ENCODE results near the gene PTPRN2. TPM values are rescaled to one million over a fixed set of nuclear protein-coding genes. Genes with fewer than 3 reads are reported as not detected.
A peak's percentile ranks its signal among the peaks of the same experiment; 100 is the strongest.

Gene PTPRN2
- total and polyA plus RNA-seq, 8 donors, result 4.9 to 136 (median 46.8) TPM

DNA sequence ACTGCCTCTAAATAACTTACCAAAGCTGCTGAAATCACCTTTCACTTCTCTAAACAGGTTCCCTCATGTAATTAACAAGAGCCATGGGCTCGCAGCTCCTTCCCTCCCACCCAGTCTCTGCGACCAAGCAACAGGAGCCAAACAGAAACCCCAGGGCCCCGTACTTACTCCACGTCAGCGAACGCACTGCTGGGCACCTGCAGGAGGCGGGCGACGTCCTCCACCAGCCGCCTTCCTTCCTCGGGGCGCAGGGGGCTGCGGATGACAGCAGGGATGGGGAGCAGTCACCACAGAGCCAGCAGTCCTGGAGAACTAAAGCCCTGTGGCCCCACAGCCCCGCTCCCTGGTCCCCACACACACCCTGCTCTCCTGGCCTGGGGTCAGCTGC lies 477.0 kb downstream of the PTPRN2 start:
- peaks cover 0 to 12% (median 1%) of the 10 kb centered on the region in 4 donors for H3K9me3 ChIP-seq
- peak in 1 of 2 donors; percentile 21 for DNase-seq
- H3K4me3 ChIP-seq, result no peak overlapping the region
- WGBS, 5 donors, result 86 to 94% (median 92%) methylated on average over 12 to 14 of the region's 14 CpGs
- no peaks in the 10 kb centered on the region for H3K27me3 ChIP-seq
- H3K36me3 ChIP-seq, result peaks cover 0 to 9% (median 7%) of the 10 kb centered on the region in 4 donors
- H3K4me1 ChIP-seq, result no peaks in the 10 kb centered on the region
- TF ChIP-seq, protein P1, sequence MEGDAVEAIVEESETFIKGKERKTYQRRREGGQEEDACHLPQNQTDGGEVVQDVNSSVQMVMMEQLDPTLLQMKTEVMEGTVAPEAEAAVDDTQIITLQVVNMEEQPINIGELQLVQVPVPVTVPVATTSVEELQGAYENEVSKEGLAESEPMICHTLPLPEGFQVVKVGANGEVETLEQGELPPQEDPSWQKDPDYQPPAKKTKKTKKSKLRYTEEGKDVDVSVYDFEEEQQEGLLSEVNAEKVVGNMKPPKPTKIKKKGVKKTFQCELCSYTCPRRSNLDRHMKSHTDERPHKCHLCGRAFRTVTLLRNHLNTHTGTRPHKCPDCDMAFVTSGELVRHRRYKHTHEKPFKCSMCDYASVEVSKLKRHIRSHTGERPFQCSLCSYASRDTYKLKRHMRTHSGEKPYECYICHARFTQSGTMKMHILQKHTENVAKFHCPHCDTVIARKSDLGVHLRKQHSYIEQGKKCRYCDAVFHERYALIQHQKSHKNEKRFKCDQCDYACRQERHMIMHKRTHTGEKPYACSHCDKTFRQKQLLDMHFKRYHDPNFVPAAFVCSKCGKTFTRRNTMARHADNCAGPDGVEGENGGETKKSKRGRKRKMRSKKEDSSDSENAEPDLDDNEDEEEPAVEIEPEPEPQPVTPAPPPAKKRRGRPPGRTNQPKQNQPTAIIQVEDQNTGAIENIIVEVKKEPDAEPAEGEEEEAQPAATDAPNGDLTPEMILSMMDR (IDR thresholded peaks at IDR 0.05), result no peak
- TF ChIP-seq POLR2A (IDR thresholded peaks at IDR 0.05), result no peak
- no peak overlapping the region for H3K27ac ChIP-seq
- intact Hi-C loops (cut with DNase I; ENCODE audit: low total_unique reads), result no loop called here

DNA sequence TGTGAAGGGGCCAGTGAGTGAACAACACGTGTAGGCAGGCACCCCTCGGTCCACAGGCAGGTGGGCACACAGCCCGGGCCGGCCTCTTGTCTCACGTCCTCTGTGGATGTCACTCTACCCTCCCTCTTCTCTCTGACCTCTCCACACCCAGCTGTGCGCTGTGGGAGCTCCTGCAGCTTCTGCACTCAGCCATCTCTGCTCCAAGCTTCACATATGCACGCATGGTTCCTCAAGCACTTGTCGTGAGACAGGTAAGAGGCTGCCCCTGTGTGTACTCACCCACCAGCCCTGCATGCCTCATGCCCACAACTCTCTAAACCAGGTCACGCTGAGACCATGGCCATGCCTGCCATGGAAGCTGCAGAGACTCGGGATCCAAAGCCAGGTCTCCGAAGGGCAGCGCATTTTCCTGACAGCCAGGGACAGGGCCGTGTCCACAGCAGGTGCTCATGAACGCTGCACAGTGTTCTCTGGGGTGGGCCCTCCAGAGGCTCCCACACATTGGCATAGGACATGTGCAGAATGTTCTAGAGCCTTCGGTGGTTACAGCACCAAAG lies 477.5 kb downstream of the PTPRN2 start:
- Histone ChIP-seq H3K27ac (no peak overlapping the region), H3K36me3 (peaks cover 0 to 9% (median 7%) of the 10 kb centered on the region in 4 donors), H3K4me1 (no peaks in the 10 kb centered on the region), H3K27me3 (no peaks in the 10 kb centered on the region), H3K9me3 (peaks cover 0 to 12% (median 0%) of the 10 kb centered on the region in 4 donors), H3K4me3 (no peak overlapping the region)
- TF ChIP-seq EP300 (IDR thresholded peaks at IDR 0.05) (no peak), POLR2AphosphoS5 (IDR thresholded peaks at IDR 0.05) (no peak), POLR2A (IDR thresholded peaks at IDR 0.05) (no peak)
- TF ChIP-seq, protein P1 (IDR thresholded peaks at IDR 0.05), result no peak
- peak in 1 of 2 donors; percentile 19 for DNase-seq
- intact Hi-C loops (cut with DNase I; ENCODE audit: low total_unique reads), result no loop called here
- WGBS, 5 donors, result 91 to 93% (median 92%) methylated on average over 11 to 15 of the region's 15 CpGs

DNA sequence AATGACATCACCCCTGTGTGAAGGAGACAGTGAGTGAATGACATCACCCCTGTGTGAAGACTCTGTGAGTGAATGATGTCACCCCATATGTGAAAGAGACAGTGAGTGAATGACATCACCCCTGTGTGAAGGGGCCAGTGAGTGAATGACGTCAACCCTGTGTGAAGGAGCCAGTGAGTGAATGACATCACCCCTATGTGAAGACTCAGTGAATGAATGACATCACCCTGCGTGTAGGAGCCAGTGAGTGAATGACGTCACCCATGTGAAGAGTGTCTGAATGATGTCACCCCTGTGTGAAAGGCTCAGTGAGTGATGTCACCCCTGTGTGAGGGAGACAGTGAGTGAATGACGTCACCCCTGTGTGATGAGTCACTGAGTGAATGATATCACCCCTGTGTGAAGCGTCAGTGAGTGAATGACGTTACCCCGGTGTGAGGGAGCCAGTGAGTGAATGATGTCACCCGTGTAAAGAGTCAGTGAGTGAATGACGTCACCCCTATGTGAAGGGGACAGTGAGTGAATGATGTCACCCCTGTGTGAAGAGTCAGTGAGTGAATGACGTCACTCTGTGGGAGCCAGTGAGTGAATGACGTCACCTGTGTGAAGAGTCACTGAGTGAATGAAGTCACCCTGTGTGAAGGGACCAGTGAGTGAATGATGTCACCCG lies 478.1 kb downstream of the PTPRN2 start:
- Histone ChIP-seq H3K4me3 (no peak overlapping the region), H3K4me1 (no peaks in the 10 kb centered on the region), H3K9me3 (peaks cover 0 to 9% (median 0%) of the 10 kb centered on the region in 4 donors), H3K27me3 (no peaks in the 10 kb centered on the region), H3K27ac (no peak overlapping the region), H3K36me3 (peaks cover 0 to 9% (median 7%) of the 10 kb centered on the region in 4 donors)
- intact Hi-C loops (cut with DNase I; ENCODE audit: low total_unique reads), result no loop called here
- WGBS, 5 donors, result 84 to 88% (median 87%) methylated on average over 12 of the region's 12 CpGs
- TF ChIP-seq POLR2A (IDR thresholded peaks at IDR 0.05), result no peak
- TF ChIP-seq EP300 (IDR thresholded peaks at IDR 0.05), result no peak
- TF ChIP-seq POLR2AphosphoS5 (IDR thresholded peaks at IDR 0.05), result no peak
- TF ChIP-seq, protein P1 (IDR thresholded peaks at IDR 0.05), result no peak
- peak in 1 of 2 donors; percentile 4 for DNase-seq

DNA sequence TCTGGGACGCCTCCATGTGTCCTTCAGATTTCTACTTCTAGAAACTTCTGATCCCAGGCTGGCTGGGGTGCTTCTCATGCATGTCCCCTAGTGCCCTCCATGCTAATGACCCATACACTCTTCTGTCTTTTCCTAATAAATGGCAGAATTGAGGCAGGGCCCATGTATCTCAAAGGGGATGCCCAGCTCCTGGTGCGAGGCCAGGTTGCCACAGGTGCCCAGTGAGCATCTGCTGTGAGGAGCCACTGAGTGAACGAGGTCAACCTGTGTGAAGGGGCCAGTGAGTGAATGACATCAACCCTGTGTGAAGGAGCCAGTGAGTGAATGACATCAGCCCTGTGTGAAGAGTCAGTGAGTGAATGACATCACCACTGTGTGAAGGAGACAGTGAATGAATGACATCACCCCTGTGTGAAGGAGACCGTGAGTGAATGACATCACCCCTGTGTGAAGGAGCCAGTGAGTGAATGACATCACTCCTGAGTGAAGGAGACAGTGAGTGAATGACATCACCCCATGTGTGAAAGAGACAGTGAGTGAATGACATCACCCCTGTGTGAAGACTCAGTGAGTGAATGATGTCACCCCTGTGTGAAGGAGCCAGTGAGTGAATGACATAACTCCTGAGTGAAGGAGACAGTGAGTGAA lies 478.9 kb downstream of the PTPRN2 start:
- no peak overlapping the region for H3K27ac ChIP-seq
- H3K4me1 ChIP-seq, result no peaks in the 10 kb centered on the region
- H3K27me3 ChIP-seq, result no peaks in the 10 kb centered on the region
- intact Hi-C loops (cut with DNase I; ENCODE audit: low total_unique reads), result no loop called here
- no peak overlapping the region for H3K4me3 ChIP-seq
- peaks cover 0 to 9% (median 7%) of the 10 kb centered on the region in 4 donors for H3K36me3 ChIP-seq
- WGBS, 5 donors, result 78 to 93% (median 87%) methylated on average over 2 to 4 of the region's 4 CpGs
- peak in 1 of 2 donors; percentile 15 for DNase-seq
- peaks cover 0 to 2% (median 0%) of the 10 kb centered on the region in 4 donors for H3K9me3 ChIP-seq
- TF ChIP-seq POLR2A (IDR thresholded peaks at IDR 0.05) (no peak), EP300 (IDR thresholded peaks at IDR 0.05) (no peak), POLR2AphosphoS5 (IDR thresholded peaks at IDR 0.05) (no peak)
- TF ChIP-seq, protein P1 (IDR thresholded peaks at IDR 0.05), result no peak
